ENCODE results near the gene HNF1B.

- TF ChIP-seq POLR2A (IDR thresholded peaks at IDR 0.05; ENCODE audit: low read depth, low read length) (no peak), TAF1 (IDR thresholded peaks at IDR 0.05; ENCODE audit: borderline replicate concordance, low read depth, low read length) (no peak)
These were observed 51.5 kb downstream of the HNF1B start for GRCh38 chr17:37693328-37693727.

All from GM12892 (cell line).